Thyroid gland (tissue), 4 donors: ENCODE data around the gene STK10.

ENCODE experiments used
- POLR2A ChIP-seq, 2 donors: fragments of 450-650 bp; IDR thresholded peaks; one replicate each; pipeline ENCODE4 v1.6.1; 2017; ENCODE audit warnings: antibody characterized with exemption in 2 of 2, mild to moderate bottlenecking in 2 of 2, moderate library complexity in 1 of 2
- TF ChIP-seq, protein P1 (sequence below), 6 experiments: fragments of 200-600 bp in 3 of 6; fragments of 450-650 bp in 3 of 6; sonication (generic) in 3 of 6; IDR thresholded peaks; one replicate each; pipeline ENCODE4 v1.5.1; 2016 to 2019; ENCODE audit warnings: antibody characterized with exemption in 6 of 6, mild to moderate bottlenecking in 2 of 6, inconsistent platforms in 1 of 6, moderate library complexity in 1 of 6

DNA sequence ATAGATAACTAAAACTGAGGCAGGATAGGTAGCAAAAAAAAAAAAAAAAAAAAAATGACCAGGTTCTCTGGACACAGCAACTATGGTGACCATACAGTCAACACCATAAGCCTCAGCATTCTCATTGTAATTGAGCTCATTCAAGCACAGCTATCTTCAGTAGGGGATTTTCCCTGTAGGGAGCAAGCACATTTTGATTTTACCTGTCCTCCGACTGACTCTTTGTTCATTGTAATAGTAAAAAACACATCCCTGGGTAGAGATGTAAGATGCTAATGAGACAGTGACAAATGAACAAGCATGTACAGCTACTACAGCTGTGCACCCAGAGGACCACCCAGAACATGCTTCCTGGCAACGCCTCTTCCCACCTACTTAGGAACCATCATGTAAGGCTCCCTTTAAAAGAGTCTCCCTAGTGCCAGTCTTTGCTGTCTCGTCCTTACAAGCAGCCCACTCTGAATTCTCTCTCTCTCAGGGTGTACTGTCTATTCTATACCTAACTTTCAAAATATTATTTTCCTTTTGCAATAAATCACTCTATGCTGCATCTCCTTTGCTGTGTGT, 116.6 kb downstream of the STK10 start:
- TF ChIP-seq, protein P1, sequence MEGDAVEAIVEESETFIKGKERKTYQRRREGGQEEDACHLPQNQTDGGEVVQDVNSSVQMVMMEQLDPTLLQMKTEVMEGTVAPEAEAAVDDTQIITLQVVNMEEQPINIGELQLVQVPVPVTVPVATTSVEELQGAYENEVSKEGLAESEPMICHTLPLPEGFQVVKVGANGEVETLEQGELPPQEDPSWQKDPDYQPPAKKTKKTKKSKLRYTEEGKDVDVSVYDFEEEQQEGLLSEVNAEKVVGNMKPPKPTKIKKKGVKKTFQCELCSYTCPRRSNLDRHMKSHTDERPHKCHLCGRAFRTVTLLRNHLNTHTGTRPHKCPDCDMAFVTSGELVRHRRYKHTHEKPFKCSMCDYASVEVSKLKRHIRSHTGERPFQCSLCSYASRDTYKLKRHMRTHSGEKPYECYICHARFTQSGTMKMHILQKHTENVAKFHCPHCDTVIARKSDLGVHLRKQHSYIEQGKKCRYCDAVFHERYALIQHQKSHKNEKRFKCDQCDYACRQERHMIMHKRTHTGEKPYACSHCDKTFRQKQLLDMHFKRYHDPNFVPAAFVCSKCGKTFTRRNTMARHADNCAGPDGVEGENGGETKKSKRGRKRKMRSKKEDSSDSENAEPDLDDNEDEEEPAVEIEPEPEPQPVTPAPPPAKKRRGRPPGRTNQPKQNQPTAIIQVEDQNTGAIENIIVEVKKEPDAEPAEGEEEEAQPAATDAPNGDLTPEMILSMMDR (IDR thresholded peaks at IDR 0.05), result no peak
- no peak for TF ChIP-seq POLR2A (IDR thresholded peaks at IDR 0.05)
